ENCODE data around the gene IGF1R. TPM values are rescaled to one million over a fixed set of nuclear protein-coding genes. Genes with fewer than 3 reads are reported as not detected.
A peak's percentile ranks its signal among the peaks of the same experiment; 100 is the strongest.

IGF1R gene
- total and polyA plus RNA-seq, 2 of the 13 experiments (the other 11 are each of a cell fraction or from before 2014, with no cell fraction given): 15.9 to 18.4 TPM

- no peak for TF ChIP-seq KIAA2018 (CRISPR knock-in tag; IDR thresholded peaks at IDR 0.05; ENCODE audit: borderline replicate concordance)
- TF ChIP-seq SOX6 (IDR thresholded peaks at IDR 0.05): no peak
- TF ChIP-seq SOX6 (CRISPR knock-in tag; IDR thresholded peaks at IDR 0.05): peak; percentile 94
- no peak for TF ChIP-seq ZNF256 (CRISPR knock-in tag; conservative IDR thresholded peaks at IDR 0.05)
- TF ChIP-seq NFAT5 (CRISPR knock-in tag; IDR thresholded peaks at IDR 0.05): no peak
- no peak for TF ChIP-seq BRF2 (CRISPR knock-in tag; IDR thresholded peaks at IDR 0.05)
- no peak for TF ChIP-seq SYNCRIP (IDR thresholded peaks at IDR 0.05; ENCODE audit: insufficient read depth, low read depth, low read length)
- TF ChIP-seq CSRNP2 (CRISPR knock-in tag; conservative IDR thresholded peaks at IDR 0.05; ENCODE audit: low read depth): no peak
- TF ChIP-seq ZNF749 (CRISPR knock-in tag; IDR thresholded peaks at IDR 0.05; ENCODE audit: borderline replicate concordance): no peak
- 0 out of 2 replicates have a peak, but pooled peaks have one; percentile 26 for TF ChIP-seq MYC (CRISPR knock-in tag; IDR thresholded peaks at IDR 0.05; ENCODE audit: borderline replicate concordance)
- peak; percentile 68; the same call in 1 of the 2 replicates for TF ChIP-seq ZNF264 (CRISPR knock-in tag; IDR thresholded peaks at IDR 0.05)
Observed at GRCh38 chr15:98812716-98813446, 164.5 kb downstream of the IGF1R start (continued).
